22Rv1 (cell line): ENCODE measurements around the gene ADAMTS2.

Experiments
- H3K27ac ChIP-seq: fragments of 450-650 bp; 2 replicates; pipeline ENCODE4 v1.5.1; 2017
- ZFX ChIP-seq: fragments of 450-650 bp; IDR thresholded peaks from 2 replicates; pipeline ENCODE4 v1.6.1; 2017; ENCODE audit warnings: antibody characterized with exemption, borderline replicate concordance
- TF ChIP-seq, protein P1 (sequence below): fragments of 450-650 bp; IDR thresholded peaks from 2 replicates; pipeline ENCODE4 v1.5.1; 2017; ENCODE audit warnings: mild to moderate bottlenecking

ADAMTS2 gene

DNA sequence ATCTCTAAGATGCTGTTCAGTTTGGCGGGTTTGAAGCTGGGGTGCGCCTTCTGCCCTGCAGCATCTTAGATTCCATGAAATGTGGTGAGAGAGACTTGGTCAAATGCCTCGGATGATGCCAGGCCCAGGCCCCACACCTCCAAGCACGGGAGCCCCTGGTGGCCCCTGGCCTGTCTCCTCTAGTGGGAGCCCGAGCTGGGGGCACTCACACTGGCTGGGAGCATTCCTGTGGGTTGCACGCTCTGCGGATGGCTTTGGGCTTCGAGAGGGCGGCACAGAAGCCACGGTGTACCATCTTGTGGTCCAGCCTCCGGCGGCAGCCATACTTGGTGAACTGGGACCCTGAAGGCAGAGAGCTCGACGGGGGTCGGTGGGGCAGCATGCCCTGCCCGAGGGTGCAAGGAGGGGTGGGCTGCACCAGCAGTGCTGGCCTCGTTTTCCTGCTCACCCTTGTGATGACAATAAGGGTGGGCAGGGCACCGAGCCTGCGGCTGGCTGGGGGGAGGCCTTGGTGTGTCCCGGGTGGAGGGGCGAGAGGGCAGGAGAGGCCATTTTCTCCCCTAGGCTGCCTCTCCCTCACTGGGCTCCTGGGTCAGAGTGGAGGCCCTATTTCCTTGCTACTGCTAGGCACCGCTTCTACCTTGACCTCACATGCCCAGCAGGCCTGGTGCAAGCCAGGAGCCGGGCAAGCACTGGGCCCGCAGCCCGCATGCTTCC, 219.3 kb downstream of the ADAMTS2 start:
- H3K27ac ChIP-seq = no peak overlapping the region
- no peak for TF ChIP-seq ZFX
- TF ChIP-seq, protein P1, sequence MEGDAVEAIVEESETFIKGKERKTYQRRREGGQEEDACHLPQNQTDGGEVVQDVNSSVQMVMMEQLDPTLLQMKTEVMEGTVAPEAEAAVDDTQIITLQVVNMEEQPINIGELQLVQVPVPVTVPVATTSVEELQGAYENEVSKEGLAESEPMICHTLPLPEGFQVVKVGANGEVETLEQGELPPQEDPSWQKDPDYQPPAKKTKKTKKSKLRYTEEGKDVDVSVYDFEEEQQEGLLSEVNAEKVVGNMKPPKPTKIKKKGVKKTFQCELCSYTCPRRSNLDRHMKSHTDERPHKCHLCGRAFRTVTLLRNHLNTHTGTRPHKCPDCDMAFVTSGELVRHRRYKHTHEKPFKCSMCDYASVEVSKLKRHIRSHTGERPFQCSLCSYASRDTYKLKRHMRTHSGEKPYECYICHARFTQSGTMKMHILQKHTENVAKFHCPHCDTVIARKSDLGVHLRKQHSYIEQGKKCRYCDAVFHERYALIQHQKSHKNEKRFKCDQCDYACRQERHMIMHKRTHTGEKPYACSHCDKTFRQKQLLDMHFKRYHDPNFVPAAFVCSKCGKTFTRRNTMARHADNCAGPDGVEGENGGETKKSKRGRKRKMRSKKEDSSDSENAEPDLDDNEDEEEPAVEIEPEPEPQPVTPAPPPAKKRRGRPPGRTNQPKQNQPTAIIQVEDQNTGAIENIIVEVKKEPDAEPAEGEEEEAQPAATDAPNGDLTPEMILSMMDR = no peak

DNA sequence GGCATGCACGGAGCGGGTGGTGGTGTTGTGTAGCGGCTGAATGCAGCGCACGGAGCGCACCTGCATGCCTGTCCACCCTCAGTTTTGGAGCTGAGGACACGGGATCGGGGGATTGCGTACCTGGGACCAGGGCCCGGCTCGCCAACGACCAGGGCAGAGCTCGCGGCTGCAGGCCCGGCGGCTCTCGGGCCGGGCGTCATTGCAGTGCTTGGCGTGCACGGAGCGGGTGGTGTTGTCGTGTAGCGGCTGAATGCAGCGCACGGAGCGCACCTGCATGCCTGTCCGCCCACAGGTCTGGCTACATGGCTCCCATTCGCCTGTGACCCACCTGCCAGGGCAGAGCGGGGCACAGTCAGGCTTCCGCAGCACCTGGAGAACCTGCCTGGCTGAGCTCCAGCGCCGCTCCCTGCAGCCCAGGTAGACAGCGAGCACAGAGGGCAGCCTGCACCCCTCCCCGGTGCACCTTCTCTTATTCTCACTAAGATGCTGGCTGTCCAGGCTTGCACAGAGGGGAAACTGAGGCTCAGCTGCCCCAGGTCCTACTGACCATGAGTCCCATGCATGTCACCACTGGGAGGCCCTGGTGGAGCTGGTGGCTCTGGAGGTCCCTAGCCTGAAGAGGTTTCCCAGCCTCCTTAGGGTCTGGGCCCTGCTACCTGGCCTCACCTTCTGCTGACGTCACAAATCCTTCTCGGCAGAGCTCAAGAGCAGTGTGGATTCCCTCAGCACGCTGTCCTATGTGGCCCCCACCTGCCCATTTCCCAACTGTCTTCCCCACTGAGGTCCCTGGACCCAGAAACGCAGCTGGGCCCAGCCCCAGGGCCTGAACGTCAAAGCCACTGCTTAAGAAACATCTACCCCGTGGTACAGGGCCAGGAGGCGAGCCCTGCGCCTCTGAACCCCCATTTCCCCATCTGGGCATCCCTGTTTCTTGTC, 220.1 kb downstream of the ADAMTS2 start:
- no peak overlapping the region for H3K27ac ChIP-seq
- TF ChIP-seq ZFX = no peak
- TF ChIP-seq, protein P1 = no peak

DNA sequence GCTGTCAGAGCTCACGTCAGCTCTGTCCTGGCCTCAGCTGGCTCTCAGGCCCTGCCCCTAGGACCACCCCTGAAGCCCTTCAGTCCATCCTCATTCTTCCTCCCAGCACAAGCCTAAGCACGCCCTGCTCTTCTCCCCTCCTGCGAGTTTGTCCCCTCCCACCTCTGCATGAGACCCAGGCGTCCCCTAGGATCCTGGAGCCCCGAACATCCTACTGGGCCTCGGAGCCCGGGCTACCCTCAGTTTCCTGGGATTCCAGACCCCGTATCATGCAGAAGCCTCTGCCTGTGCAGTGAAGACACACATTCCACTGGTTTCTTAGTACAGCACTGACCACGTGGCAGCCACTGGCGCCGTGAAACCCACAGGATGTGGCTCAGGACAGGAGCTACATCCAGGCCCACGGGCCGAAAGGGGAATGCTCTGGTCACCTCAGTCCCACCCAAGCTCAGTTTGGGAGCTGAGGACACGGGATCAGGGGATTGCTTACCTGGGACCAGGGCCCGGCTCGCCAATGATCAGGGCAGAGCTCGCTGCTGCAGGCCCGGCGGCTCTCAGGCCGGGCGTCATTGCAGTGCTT, 220.9 kb downstream of the ADAMTS2 start:
- no peak overlapping the region for H3K27ac ChIP-seq
- TF ChIP-seq, protein P1 = no peak
- TF ChIP-seq ZFX = no peak

DNA sequence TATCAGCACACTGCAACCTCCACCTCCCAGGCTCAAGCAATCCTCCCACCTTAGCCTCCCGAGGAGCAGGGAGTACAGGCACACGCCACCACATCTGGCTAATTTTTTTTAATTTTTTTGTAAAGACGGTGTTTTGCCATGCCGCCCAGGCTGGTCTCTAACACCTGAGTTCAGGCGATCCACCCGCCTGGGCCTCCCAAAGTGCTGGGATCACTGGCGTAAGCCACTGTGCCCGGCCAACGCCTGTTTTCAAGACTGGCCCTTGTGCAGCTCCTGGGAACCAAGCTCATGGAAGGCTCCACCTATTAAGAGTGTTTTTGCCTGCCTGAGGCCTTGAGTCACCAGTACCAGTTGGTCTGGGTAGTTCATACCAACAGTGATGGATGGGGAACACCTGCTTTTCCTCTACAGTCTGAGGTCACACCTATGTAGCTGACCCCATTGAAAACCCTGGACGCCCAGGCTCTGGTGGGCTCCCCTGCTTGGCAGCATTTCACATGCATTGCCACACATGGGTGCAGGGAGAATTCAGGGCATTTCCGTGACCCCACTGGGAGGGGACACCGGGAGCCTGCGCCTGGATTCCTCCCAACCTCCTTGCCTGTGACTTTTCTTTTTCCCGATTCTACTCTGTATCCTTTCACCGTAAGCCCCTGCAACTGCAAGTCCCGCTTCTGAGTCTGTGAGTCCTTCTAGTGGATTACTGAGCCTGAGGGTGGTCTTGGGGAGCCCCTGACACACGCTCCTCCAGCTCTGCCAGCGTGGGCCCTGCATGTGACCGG, 221.6 kb downstream of the ADAMTS2 start:
- no peak for TF ChIP-seq ZFX
- TF ChIP-seq, protein P1 = no peak
- H3K27ac ChIP-seq = no peak overlapping the region

DNA sequence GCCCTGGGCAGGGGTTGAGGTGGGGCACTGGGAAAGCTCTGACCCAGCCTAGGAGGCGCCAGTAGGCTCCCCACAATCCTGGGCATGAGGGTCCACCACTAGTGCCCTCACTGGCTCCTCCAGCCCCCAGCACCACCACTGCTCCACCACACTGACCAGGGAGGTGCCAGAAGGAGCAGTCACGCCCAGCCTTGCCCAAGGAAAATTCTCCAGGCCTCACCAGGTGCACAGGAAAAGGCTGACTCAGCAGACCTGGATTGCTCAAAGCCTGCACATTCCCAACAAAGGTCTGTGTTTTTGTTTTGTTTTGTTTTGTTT, 222.2 kb downstream of the ADAMTS2 start:
- TF ChIP-seq, protein P1 = no peak
- TF ChIP-seq ZFX = no peak

DNA sequence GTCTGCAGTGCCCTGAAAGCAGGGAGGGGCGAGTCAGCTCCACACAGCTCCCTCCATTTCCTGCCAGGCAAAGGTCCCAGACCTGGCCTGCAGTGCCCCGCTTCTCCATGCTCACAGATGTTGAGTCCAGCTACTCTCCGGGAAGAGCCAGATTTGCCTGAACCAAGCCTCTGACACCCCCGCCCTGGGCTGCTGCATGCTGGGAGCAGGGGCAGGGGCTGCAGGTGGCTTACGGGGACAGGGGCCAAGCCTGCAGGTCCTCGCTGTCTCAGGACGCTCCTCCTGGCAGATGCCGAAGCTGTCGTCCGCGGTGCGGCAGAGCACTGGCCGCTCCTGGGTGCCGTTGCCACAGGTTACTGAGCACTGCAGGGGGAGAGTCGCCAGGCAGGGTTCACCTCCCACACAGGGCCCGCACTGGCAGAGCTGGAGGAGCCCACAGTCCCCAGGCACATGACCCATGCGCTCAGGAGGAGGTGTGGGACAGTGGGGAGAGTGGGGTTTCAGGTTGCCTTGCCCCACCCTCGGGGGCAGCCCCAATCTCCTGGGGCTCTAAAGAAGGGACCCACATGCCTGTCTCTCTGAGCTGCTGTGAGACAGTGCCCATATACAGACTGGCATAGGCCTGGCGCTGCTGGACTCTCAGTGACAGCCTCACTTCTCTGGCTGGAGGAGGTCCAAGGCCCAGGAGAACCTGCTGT, 222.7 kb downstream of the ADAMTS2 start:
- H3K27ac ChIP-seq = no peak overlapping the region
- TF ChIP-seq, protein P1 = no peak
- TF ChIP-seq ZFX = no peak

More for the DNA sequence above, 222.2 kb downstream of the ADAMTS2 start:
- no peak overlapping the region for H3K27ac ChIP-seq
